Esophagus muscularis mucosa (tissue), 4 donors: ENCODE data around the gene PSME4. TPM values are rescaled to one million over a fixed set of nuclear protein-coding genes. Genes with fewer than 3 reads are reported as not detected.
A peak's percentile ranks its signal among the peaks of the same experiment; 100 is the strongest.

ENCODE experiments used
- DNase-seq: peaks from one replicate; pipeline ENCODE4 v3.0.0-alpha.2; 2017; ENCODE audit errors: extremely low spot score
- H3K27ac ChIP-seq, 4 donors: fragments of 200-600 bp; sonication (generic); replicated peaks in 1 of 4; 1 replicate in 3 of 4; 2 replicates in 1 of 4; pipeline ENCODE4 v1.5.1; 2016 to 2019; ENCODE audit warnings: mild to moderate bottlenecking in 1 of 4
- H3K27me3 ChIP-seq, 4 donors: fragments of 200-600 bp; sonication (generic); one replicate each; pipeline versions ENCODE4 v1.5.1 to v1.6.0; 2016 to 2019
- H3K36me3 ChIP-seq, 4 donors: fragments of 200-600 bp; sonication (generic); one replicate each; pipeline ENCODE4 v1.5.1; 2016 to 2019
- H3K4me1 ChIP-seq, 4 donors: fragments of 200-600 bp; sonication (generic); one replicate each; pipeline ENCODE4 v1.5.1; 2016 to 2019
- H3K4me3 ChIP-seq, 4 donors: fragments of 200-600 bp; sonication (generic); 1 replicate in 2 of 4; 2 replicates in 2 of 4; pipeline ENCODE4 v1.5.1; 2016 to 2019; ENCODE audit warnings: mild to moderate bottlenecking in 4 of 4, moderate library complexity in 1 of 4
- H3K9me3 ChIP-seq, 4 donors: fragments of 200-600 bp; sonication (generic); 1 replicate in 3 of 4; 2 replicates in 1 of 4; pipeline ENCODE4 v1.5.1; 2016 to 2019
- CTCF ChIP-seq, 3 experiments: fragments of 200-600 bp in 2 of 3; fragments of 450-650 bp in 1 of 3; sonication (generic) in 2 of 3; IDR thresholded peaks; one replicate each; pipeline ENCODE4 v1.5.1; 2017 to 2019; ENCODE audit warnings: antibody characterized with exemption in 3 of 3, mild to moderate bottlenecking in 2 of 3, moderate library complexity in 1 of 3
- EP300 ChIP-seq: sonication (generic); formaldehyde crosslinking; IDR thresholded peaks from one replicate; pipeline ENCODE4 v1.6.1; 2017; ENCODE audit warnings: antibody characterized with exemption
- POLR2A ChIP-seq: fragments of 450-650 bp; IDR thresholded peaks from one replicate; pipeline ENCODE4 v1.6.1; 2017; ENCODE audit warnings: antibody characterized with exemption, moderate library complexity, mild to moderate bottlenecking, low read depth
- POLR2AphosphoS5 ChIP-seq, 2 donors: sonication (generic); formaldehyde crosslinking; IDR thresholded peaks; one replicate each; pipeline ENCODE4 v1.6.1; 2017; ENCODE audit warnings: antibody characterized with exemption in 2 of 2
- WGBS: methylation state at CpG from one replicate; pipeline ENCODE4 v1.1.5; 2018; 5-methylcytosine and 5-hydroxymethylcytosine counted together
- intact Hi-C: fragments of 100-400 bp; cut with DNase I; formaldehyde crosslinking; loops from one replicate; pipeline ENCODE4 v1.15.1; 2023
- total RNA-seq, 4 donors: library from RNA; depleted of rRNA; stranded (reverse); fragments of >200 nt; gene quantifications; one replicate each; pipeline versions ENCODE4 v1.1.0 to v1.2.1, GENCODE V29; 2016

The PSME4 gene
- total RNA-seq, 4 donors from 2014 or later: 47.5 to 65.8 (median 48.3) TPM

- TF ChIP-seq POLR2AphosphoS5 (IDR thresholded peaks at IDR 0.05) (no peak), POLR2A (no peak), CTCF (IDR thresholded peaks at IDR 0.05) (no peak), EP300 (no peak)
- 94% methylated on average over 8 of the region's 8 CpGs for WGBS
These were observed 24.3 kb upstream of the PSME4 start for GRCh38 chr2:53994818-53995808.

GRCh38 chr2:53991948-53992347 lies 21.2 kb upstream of the PSME4 start:
- no peak overlapping the region for H3K27ac ChIP-seq
- H3K36me3 ChIP-seq: no peaks in the 10 kb centered on the region
- no peak for TF ChIP-seq CTCF (IDR thresholded peaks at IDR 0.05)
- no peak for TF ChIP-seq POLR2A
- TF ChIP-seq EP300: no peak
- no peak for TF ChIP-seq POLR2AphosphoS5 (IDR thresholded peaks at IDR 0.05)
- H3K27me3 ChIP-seq: no peaks in the 10 kb centered on the region
- H3K9me3 ChIP-seq: no peaks in the 10 kb centered on the region
- no peak overlapping the region for H3K4me3 ChIP-seq
- H3K4me1 ChIP-seq: peaks cover 16 to 24% (median 17%) of the 10 kb centered on the region in 4 donors
- no peak for DNase-seq
- intact Hi-C loops: no loop called here

More at GRCh38 chr2:53994818-53995808, 24.3 kb upstream of the PSME4 start:
- no peaks in the 10 kb centered on the region for H3K36me3 ChIP-seq
- H3K27ac ChIP-seq: no peak overlapping the region
- H3K27me3 ChIP-seq: no peaks in the 10 kb centered on the region
- no peak overlapping the region for H3K4me3 ChIP-seq
- H3K9me3 ChIP-seq: no peaks in the 10 kb centered on the region
- intact Hi-C loops: no loop called here
- peaks cover 0 to 3% (median 0%) of the 10 kb centered on the region in 4 donors for H3K4me1 ChIP-seq
- DNase-seq: no peak

- Histone ChIP-seq H3K4me1 (peaks cover 16 to 32% (median 25%) of the 10 kb centered on the region in 4 donors), H3K27ac (no peak overlapping the region), H3K4me3 (no peak overlapping the region), H3K9me3 (no peaks in the 10 kb centered on the region), H3K36me3 (no peaks in the 10 kb centered on the region), H3K27me3 (no peaks in the 10 kb centered on the region)
- no peak for TF ChIP-seq CTCF (IDR thresholded peaks at IDR 0.05)
- TF ChIP-seq POLR2AphosphoS5 (IDR thresholded peaks at IDR 0.05): no peak
- no peak for TF ChIP-seq EP300
- TF ChIP-seq POLR2A: no peak
- 93% methylated on average over 2 of the region's 2 CpGs for WGBS
- no peak for DNase-seq
- intact Hi-C loops: no loop called here
These were observed 18.5 kb upstream of the PSME4 start for GRCh38 chr2:53989210-53989862.

GRCh38 chr2:53987336-53987921 lies 16.6 kb upstream of the PSME4 start:
- WGBS: 18% methylated on average over 1 of the region's 1 CpG
- intact Hi-C loops: no loop called here
- Histone ChIP-seq H3K4me3 (no peak overlapping the region), H3K36me3 (peaks cover 0 to 9% (median 4%) of the 10 kb centered on the region in 4 donors), H3K9me3 (no peaks in the 10 kb centered on the region), H3K27me3 (no peaks in the 10 kb centered on the region), H3K4me1 (peaks cover 16 to 32% (median 25%) of the 10 kb centered on the region in 4 donors), H3K27ac (peak overlapping the region in 1 of 4 donors; percentile 17)
- no peak for TF ChIP-seq POLR2A
- TF ChIP-seq EP300: no peak
- TF ChIP-seq CTCF (IDR thresholded peaks at IDR 0.05): no peak
- TF ChIP-seq POLR2AphosphoS5 (IDR thresholded peaks at IDR 0.05): no peak
- no peak for DNase-seq
